ENCODE results near the gene SPATA6L. TPM values are rescaled to one million over a fixed set of nuclear protein-coding genes. Genes with fewer than 3 reads are reported as not detected.

Gene SPATA6L
- total and polyA plus RNA-seq, 2 of the 13 experiments (the other 11 are each of a cell fraction or from before 2014, with no cell fraction given): 1.1 to 1.9 TPM

- ATAC-seq (no peak), DNase-seq (ENCODE audit: low spot score) (no peak), FAIRE-seq (no peak)
- H3K27me3 ChIP-seq (ENCODE audit: control insufficient read depth in 1 of 2, insufficient read depth in 2 of 2, low read length in 2 of 2): no peaks in the 10 kb centered on the region
- H3K4me3 ChIP-seq (replicated peaks in 1 of 3; ENCODE audit: insufficient read depth in 1 of 3, low read depth in 2 of 3, low read length in 3 of 3): no peak overlapping the region
- no peaks in the 10 kb centered on the region for H3K4me1 ChIP-seq (ENCODE audit: insufficient read depth, low read length)
- H3K27ac ChIP-seq (ENCODE audit: extremely low read length, insufficient read depth, low read length): no peak overlapping the region
- no TSS peak for BruUV-seq (replicated peaks)
- TF ChIP-seq FIP1L1 (IDR thresholded peaks at IDR 0.05; ENCODE audit: borderline replicate concordance, insufficient read depth, low read depth, low read length) (no peak), TBL1XR1 (IDR thresholded peaks at IDR 0.05; ENCODE audit: borderline replicate concordance, low read length, partially characterized antibody) (no peak), ZNF468 (CRISPR knock-in tag; IDR thresholded peaks at IDR 0.05) (no peak), ZSCAN12 (CRISPR knock-in tag; IDR thresholded peaks at IDR 0.05) (no peak), ZBTB39 (CRISPR knock-in tag; IDR thresholded peaks at IDR 0.05) (no peak), ZNF317 (CRISPR knock-in tag; IDR thresholded peaks at IDR 0.05) (no peak), MAFF (IDR thresholded peaks at IDR 0.05; ENCODE audit: low read depth, low read length) (no peak), ZMYM2 (CRISPR knock-in tag; IDR thresholded peaks at IDR 0.05) (no peak), YEATS2 (CRISPR knock-in tag; IDR thresholded peaks at IDR 0.05; ENCODE audit: borderline replicate concordance) (no peak), ZNF546 (CRISPR knock-in tag; conservative IDR thresholded peaks at IDR 0.05) (no peak), ZNF281 (CRISPR knock-in tag; IDR thresholded peaks at IDR 0.05; ENCODE audit: borderline replicate concordance) (no peak), ZNF724P (CRISPR knock-in tag; IDR thresholded peaks at IDR 0.05; ENCODE audit: borderline replicate concordance) (no peak)
- no peaks in the 10 kb centered on the region for H3K9me3 ChIP-seq (ENCODE audit: low read length)
- 33% methylated on average over 2 of the region's 2 CpGs for WGBS (ENCODE audit: low lambda C conversion rate)
- no peaks in the 10 kb centered on the region for H4K20me1 ChIP-seq (ENCODE audit: insufficient read depth, low read length)
- in situ Hi-C loops (cut with HindIII; ENCODE audit: extremely low pct_ligation_motif_present, low pct_unique_long_range_greater_than_20kb) (loop anchor here (25.0 kb wide), 1 partner anchor 244 kb away; no protein-coding TSS in a partner anchor), intact Hi-C loops (cut with micrococcal nuclease; ENCODE audit: unreplicated experiment) (no loop called here)
- no peak overlapping the region for H2AFZ ChIP-seq (ENCODE audit: low read length)
- POLR2A ChIA-PET: no interaction called here
- no peaks in the 10 kb centered on the region for H3K79me2 ChIP-seq (ENCODE audit: insufficient read depth, low read length)
- no peak overlapping the region for H3K9ac ChIP-seq (ENCODE audit: insufficient read depth, low read depth, low read length)
- H3K4me2 ChIP-seq (ENCODE audit: low read depth, low read length): no peak overlapping the region
- no peaks in the 10 kb centered on the region for H3K36me3 ChIP-seq (replicated peaks in 1 of 2; ENCODE audit: control insufficient read depth in 1 of 2, insufficient read depth in 2 of 2, low read length in 2 of 2)
- CTCF ChIA-PET (ENCODE audit: low intra/inter-chr PET ratio, low total read pairs): no interaction called here
Observed at GRCh38 chr9:4630836-4631235, 35.4 kb downstream of the SPATA6L start.

Measured in HepG2 (cell line).